GM19240 (cell line): ENCODE results near the gene CKAP5.

Experiments
- DNase-seq: peaks from one replicate; pipeline ENCODE4 v3.0.0; 2011; ENCODE audit warnings: low spot score; ENCODE audit not compliant: insufficient read length

Gene CKAP5

GRCh38 chr11:46769636-46770221, 76.4 kb downstream of the CKAP5 start:
- DNase-seq = no peak

DNA sequence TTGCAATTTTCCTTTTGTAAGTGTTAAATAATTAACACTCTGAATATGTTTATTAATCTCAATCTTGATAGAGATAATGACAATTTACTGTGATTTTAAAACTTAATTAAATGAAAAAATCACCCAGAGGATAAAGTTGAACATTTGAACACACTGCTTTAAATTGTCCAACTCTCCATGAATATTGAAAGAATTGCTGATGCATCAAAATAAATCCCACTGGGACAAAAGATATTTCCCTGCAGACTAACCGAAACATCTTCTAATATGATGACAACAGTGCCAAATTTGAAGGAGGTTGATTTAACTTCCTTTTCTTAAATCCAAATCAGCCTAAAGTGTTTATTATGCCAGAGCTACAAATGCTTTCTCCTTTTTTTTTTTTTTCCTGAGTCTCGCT, 79.4 kb downstream of the CKAP5 start:
- no peak for DNase-seq

GRCh38 chr11:46762248-46762647, 83.8 kb downstream of the CKAP5 start:
- DNase-seq = no peak

DNA sequence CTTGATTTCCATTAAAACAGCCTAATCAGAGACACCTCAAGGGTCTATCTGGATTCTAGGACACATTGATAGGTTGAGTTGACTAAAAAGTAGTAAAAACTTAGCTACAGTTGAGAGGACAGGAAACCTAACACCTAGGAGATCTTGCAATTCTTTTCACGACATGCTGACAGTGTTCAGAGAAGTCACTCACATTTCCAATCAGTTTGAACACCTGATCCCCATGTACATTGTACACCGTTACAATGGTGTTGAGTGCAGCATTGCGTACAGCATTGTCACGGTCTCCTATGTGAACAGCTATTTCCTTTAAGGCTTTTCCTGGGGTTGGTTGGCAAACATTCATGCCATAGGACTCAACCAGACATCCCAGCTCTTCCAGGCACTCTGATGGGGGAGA, 84.3 kb downstream of the CKAP5 start:
- no peak for DNase-seq

DNA sequence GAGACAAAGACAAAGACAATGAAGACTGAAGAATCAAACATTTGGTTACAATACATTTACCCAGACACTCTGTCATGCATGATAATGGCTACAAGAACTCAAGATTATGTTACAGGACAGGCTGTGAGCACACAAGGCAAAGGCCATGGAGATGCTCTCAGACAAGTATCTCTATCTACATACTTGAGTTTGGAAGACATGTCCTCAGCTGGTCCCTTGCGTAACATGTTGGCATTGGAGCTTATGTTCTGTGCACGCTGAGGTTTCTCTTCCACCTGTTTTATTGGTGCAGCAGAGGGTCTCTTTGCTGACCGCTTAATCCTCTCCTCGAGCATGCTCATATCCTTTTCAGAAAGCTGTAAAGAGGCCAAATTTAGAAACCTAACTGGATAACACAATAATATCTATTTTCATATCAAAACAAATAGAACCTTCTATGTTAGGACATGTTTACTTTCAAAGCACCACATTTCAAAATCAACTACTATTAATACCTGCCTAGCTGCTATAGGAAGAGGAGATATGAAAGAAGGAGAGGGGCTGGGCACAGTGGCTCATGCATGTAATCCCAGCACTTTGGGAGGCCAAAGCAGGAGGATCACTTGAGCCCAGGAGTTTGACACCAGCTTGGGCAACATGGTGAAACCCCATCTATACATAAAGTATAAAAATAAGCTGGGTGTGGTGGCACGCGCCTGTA, 85.5 kb downstream of the CKAP5 start:
- no peak for DNase-seq

DNA sequence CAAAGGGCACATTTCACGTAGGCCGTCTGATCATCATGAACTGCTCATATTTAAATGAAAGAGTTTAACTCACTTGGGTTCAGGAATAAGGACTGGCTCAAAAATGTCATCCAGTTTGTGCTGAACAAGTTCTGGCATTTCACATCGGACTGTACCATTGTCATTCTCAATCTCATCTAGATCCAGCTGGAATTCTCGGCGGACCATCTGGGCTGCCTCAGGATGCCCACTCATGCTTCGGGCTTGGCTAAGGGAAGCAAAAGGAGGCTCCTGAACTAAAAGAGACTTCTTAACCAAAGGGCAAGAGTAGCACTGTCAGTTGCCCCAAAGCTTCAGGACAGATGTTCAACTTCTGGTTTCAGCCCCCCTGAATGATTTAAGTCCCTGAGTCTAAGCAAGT, 86.9 kb downstream of the CKAP5 start:
- DNase-seq = no peak

DNA sequence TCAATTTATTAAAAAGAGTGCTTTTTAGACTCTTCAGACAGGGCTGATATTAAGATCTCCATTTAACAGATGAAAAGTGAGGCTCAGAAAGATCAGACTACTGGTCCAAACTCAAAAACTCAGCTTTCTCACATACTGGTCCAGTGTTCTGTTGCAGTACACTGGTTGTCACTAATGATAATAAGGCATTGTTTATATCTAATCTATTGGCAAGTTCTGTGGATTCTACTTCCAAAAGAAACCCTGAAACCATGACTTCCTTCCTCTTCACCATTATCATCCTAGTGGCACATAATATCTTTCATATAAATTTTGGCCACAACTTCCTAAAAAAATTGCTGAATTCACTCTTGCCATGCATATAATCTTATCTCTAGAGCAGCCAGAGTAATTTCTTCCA, 90.1 kb downstream of the CKAP5 start:
- no peak for DNase-seq

DNA sequence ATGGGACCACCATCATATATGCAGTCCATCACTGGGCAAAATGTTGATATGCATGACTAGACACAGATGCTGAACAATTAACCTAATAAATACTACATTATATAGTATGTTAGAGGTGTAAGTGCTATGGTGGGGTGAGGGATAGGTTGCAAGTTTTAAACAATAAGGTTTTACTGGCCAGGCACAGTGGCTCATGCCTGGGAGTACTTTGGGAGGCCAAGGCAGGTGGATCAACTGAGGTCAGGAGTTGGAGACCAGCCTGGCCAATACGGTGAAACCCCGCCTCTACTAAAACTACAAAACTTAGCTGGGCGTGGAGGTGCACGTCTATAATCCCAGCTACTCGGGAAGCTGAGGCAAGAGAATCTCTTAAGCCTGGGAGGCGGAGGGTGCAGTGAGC, 98.9 kb downstream of the CKAP5 start:
- no peak for DNase-seq

DNA sequence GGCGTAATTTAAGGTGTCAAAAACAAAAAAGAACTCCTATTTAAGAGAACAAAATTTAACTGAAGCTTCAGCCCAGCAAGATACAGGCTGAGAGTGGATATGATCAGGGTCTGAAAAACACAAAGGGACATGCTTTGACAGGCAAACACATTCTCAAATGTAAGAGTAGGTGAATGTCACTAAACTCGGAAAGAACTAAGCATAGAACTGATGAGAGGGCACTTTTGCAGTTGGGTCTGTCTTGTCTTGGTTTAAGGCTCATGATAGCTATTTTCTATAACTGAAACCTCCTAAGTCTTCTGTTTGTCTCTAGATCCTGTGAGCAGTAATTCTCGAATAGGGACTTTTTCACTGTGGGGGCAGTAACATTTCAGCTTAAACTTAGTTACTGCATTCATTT, 100.1 kb downstream of the CKAP5 start:
- no peak for DNase-seq

GRCh38 chr11:46745328-46745727, 100.8 kb downstream of the CKAP5 start:
- DNase-seq = no peak

DNA sequence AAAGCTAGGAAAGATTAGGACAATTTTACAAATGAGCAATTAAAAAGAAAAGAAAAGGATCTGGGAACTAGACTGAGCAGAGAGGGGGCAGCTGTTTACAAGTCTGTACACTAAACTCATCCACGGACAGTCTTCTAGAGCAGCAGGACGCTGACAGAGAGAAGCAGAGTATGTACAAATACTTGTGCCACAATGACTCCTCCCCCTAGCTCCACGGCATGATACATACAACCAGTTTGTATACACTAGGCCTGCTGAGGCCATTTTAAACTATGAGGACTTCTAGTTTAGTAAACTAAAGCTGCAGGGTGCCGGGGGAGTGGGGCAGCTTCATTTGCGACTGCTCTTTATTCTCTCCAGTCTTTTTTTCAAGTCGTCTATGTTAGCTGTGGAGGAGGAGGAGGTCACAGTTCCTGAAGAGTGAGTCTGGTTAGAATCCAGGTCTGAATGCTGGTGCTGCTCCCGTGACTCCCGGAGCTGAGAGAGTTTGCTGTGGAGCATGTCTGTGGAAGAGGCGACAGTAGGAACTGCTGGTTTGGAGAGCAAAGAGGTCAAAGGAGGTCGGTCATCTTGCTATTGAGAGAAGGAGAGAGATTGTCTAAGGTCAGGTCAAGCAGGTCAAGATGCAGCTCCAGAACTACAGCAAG, 102.3 kb downstream of the CKAP5 start:
- no peak for DNase-seq

DNA sequence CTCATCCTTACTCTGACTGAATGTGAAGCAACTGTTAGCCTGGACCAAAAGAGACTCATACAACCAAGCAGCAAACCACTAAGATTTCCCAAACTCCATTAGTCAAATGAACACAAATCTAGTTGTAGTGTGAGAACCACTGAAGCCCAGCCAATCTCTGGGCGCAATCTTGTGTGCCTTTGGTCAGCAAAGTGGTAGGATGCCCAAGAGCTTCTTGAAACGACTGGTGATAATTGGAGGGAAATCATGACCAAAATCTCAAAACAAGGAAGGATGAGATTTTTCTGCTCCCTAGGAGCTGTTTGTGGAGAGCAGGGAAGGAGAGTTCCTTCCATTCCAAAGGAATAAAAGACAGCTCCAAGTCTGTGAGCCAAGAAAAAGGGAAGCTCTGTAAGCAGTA, 103.0 kb downstream of the CKAP5 start:
- DNase-seq = no peak

GRCh38 chr11:46741600-46742484, 104.2 kb downstream of the CKAP5 start:
- DNase-seq = no peak

DNA sequence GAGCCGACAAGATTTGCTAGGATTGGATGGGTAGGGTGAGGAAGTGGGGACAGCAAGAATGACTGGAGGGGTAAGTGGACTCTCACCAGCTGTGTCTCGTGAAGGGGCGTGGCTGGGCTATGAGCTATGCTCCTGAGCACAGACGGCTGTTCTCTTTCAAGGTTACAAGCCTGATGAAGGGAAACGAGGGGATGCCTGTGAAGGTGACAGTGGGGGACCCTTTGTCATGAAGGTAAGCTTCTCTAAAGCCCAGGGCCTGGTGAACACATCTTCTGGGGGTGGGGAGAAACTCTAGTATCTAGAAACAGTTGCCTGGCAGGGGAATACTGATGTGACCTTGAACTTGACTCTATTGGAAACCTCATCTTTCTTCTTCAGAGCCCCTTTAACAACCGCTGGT, 107.2 kb downstream of the CKAP5 start:
- no peak for DNase-seq

DNA sequence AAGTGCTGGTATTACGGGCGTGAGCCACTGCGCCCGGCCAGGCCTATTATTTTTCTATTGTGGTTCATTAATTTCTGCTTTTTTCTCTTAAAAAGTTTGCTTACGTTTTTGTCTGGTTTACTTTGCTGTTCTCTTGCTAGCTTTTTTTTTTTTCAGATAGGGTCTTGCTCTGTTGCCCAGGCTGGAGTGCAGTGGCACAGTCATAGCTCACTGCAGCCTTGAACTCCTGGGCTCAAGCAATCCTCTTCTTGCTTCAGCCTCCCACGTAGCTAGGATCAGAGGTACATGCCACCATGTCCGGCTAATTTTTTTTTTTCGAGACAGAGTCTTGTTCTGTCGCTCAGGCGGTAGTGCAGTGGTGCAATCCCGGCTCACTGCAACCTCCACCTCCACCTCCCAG, 108.4 kb downstream of the CKAP5 start:
- DNase-seq = no peak

- no peak for DNase-seq
Measured at GRCh38 chr11:46736615-46737014, 109.5 kb downstream of the CKAP5 start.

DNA sequence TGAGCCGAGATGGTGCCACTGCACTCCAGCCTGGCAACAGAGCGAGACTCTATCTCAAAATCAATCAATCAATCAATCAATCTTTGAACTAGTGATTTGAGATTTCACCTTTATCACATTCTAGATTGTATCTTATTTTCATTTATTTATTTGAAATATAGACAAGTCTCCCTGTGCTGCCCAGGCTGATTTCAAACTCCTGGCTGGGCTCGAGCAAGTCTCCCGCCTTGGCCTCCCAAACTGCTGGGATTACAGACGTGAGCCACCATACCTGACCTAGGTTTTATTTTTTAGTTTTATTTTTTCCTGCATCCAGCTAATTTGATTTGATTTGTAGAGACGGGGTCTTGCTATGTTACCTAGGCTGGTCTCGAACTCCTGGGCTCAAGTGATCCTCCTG, 109.9 kb downstream of the CKAP5 start:
- no peak for DNase-seq

DNA sequence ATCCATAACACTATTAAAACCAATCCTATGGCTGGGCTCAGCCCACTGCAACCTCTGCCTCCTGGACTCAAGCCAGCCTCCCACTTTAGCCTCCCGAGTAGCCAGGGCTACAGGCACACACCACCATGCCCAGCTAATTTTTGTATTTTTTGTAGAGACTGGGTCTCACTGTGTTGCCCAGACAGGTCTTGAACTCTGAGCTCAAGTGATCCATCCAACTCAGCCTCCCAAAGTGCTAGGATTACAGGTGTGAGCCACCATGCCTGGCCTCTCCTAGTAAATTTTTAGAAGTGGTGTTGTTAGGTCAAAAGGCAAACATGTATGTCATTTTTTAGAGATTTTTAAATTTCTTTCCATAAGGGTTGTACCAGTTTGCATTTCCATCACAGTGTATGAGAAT, 112.8 kb downstream of the CKAP5 start:
- no peak for DNase-seq

GRCh38 chr11:46731545-46731944, 114.5 kb downstream of the CKAP5 start:
- DNase-seq = no peak

GRCh38 chr11:46729110-46730027, 116.7 kb downstream of the CKAP5 start:
- DNase-seq = no peak

DNA sequence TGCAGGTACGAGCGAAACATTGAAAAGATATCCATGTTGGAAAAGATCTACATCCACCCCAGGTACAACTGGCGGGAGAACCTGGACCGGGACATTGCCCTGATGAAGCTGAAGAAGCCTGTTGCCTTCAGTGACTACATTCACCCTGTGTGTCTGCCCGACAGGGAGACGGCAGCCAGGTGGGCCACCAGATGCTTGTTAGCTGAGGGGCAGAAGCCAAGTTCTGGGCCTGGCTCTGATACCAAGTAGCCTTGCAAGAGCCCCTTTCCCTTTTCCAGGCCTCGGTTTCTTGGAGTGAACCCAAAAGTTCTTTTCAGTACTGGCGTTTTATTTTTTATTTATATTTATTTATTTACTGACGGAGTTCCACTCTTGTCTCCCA, 117.4 kb downstream of the CKAP5 start:
- DNase-seq = no peak
